Spleen (tissue), 11 donors: ENCODE measurements around the gene PITPNC1. TPM values are rescaled to one million over a fixed set of nuclear protein-coding genes. Genes with fewer than 3 reads are reported as not detected.

ENCODE experiments used
- DNase-seq: peaks from one replicate; pipeline ENCODE4 v3.0.0-alpha.2; 2020
- H3K27ac ChIP-seq, 8 donors: fragments of 200-600 bp; sonication (generic) in 7 of 8; 1 replicate in 4 of 8; 2 replicates in 4 of 8; pipeline versions ENCODE4 v1.5.0 to v1.8.0; 2016 to 2021; ENCODE audit warnings: inconsistent platforms in 4 of 8, mild to moderate bottlenecking in 4 of 8, moderate library complexity in 1 of 8
- H3K27me3 ChIP-seq, 7 donors: fragments of 200-600 bp; sonication (generic) in 6 of 7; replicated peaks in 1 of 7; 1 replicate in 4 of 7; 2 replicates in 3 of 7; pipeline versions ENCODE4 v1.5.0 to v1.8.0; 2016 to 2021; ENCODE audit warnings: inconsistent platforms in 3 of 7, mild to moderate bottlenecking in 1 of 7
- H3K36me3 ChIP-seq, 6 donors: fragments of 200-600 bp; sonication (generic) in 5 of 6; 1 replicate in 4 of 6; 2 replicates in 2 of 6; pipeline versions ENCODE4 v1.5.0 to v1.8.0; 2016 to 2021; ENCODE audit warnings: inconsistent platforms in 2 of 6
- H3K4me1 ChIP-seq, 6 donors: fragments of 200-600 bp; sonication (generic) in 5 of 6; 1 replicate in 3 of 6; 2 replicates in 3 of 6; pipeline versions ENCODE4 v1.5.0 to v1.8.0; 2016 to 2021; ENCODE audit warnings: inconsistent platforms in 3 of 6
- H3K4me3 ChIP-seq, 8 donors: fragments of 200-600 bp; sonication (generic) in 7 of 8; 1 replicate in 4 of 8; 2 replicates in 4 of 8; pipeline versions ENCODE4 v1.5.0 to v1.8.0; 2016 to 2021; ENCODE audit warnings: inconsistent platforms in 4 of 8, mild to moderate bottlenecking in 4 of 8, moderate library complexity in 2 of 8
- H3K9me3 ChIP-seq, 8 donors: fragments of 200-600 bp; sonication (generic) in 7 of 8; 1 replicate in 4 of 8; 2 replicates in 4 of 8; pipeline versions ENCODE4 v1.5.0 to v1.8.0; 2016 to 2021; ENCODE audit warnings: inconsistent platforms in 4 of 8
- CTCF ChIP-seq, 11 experiments: fragments of 200-600 bp in 7 of 11; fragments of 450-650 bp in 4 of 11; sonication (generic) in 4 of 11; IDR thresholded peaks in 8 of 11; conservative IDR thresholded peaks in 3 of 11; 1 replicate in 7 of 11; 2 replicates in 4 of 11; pipeline versions ENCODE4 v1.4.0 to v1.8.0; 2016 to 2021; ENCODE audit warnings: antibody characterized with exemption in 11 of 11, inconsistent platforms in 4 of 11, mild to moderate bottlenecking in 1 of 11
- POLR2A ChIP-seq, 3 donors: fragments of 450-650 bp; IDR thresholded peaks; one replicate each; pipeline ENCODE4 v1.5.1; 2017; ENCODE audit warnings: antibody characterized with exemption in 3 of 3, mild to moderate bottlenecking in 1 of 3
- POLR2AphosphoS5 ChIP-seq, 3 donors: sonication (generic); formaldehyde crosslinking; IDR thresholded peaks; one replicate each; pipeline ENCODE4 v1.5.1; 2017; ENCODE audit warnings: antibody characterized with exemption in 3 of 3
- WGBS, 5 donors: extraction: QIAGEN DNeasy Blood & Tissue Kit in 3 of 5; methylation state at CpG; one replicate each; pipeline versions ENCODE4 v1.1.5 to v1.1.7; 2013 to 2018; 5-methylcytosine and 5-hydroxymethylcytosine counted together
- intact Hi-C: fragments of 100-400 bp; cut with DNase I; formaldehyde crosslinking; loops from one replicate; pipeline ENCODE4 v1.15.0; 2023; ENCODE audit warnings: low total_unique reads
- polyA plus RNA-seq, 3 donors: library from polyadenylated mRNA; stranded (reverse); fragments of 200-250 nt; gene quantifications; one replicate each; pipeline ENCODE4 v1.2.1, GENCODE V29; 2013
- total RNA-seq, 7 donors: library from RNA; depleted of rRNA in 3 of 7; stranded (reverse); fragments of >200 nt in 3 of 7; fragmentation: NEBNext Ultra II Directional in 4 of 7; extraction: Animal tissue kit (Norgen Biotek cat#: 25700) in 4 of 7; gene quantifications; one replicate each; pipeline versions ENCODE4 v1.1.0 to v1.2.1, GENCODE V29; 2016 to 2021
- donor health status: healthy with polysubstance abuse.
- donor health status: DM: no; HTN: no; CAD: no; lungs with moderate emphysema.
- donor health status: DM: no; HTN: no; CAD: no.
- donor health status: Bipolar disorder and iron deficiency.
- donor health status: healthy.
- donor health status: DM: no; HTN: no; CAD: no.
- donor health status: DM: yes; HTN: yes; CAD: no.

PITPNC1 gene
- total and polyA plus RNA-seq, 10 donors = 5.8 to 33.8 (median 18.8) TPM

- no peak for DNase-seq
- Histone ChIP-seq H3K4me3 (peak overlapping the region in 1 of 8 donors; percentile 9), H3K36me3 (no peaks in the 10 kb centered on the region), H3K27me3 (no peaks in the 10 kb centered on the region), H3K27ac (peak overlapping the region in 7 of 8 donors; percentile 19 to 77 (median 69)), H3K9me3 (peaks cover 0 to 17% (median 8%) of the 10 kb centered on the region in 8 donors), H3K4me1 (peaks cover 0 to 29% (median 8%) of the 10 kb centered on the region in 6 donors)
- 66 to 77% (median 77%) methylated on average over 10 of the region's 10 CpGs for WGBS, 5 donors
- TF ChIP-seq CTCF (IDR thresholded peaks at IDR 0.05 in 8 of 11, conservative IDR thresholded peaks at IDR 0.05 in 3 of 11) = no peak
- no peak for TF ChIP-seq POLR2A (IDR thresholded peaks at IDR 0.05)
- TF ChIP-seq POLR2AphosphoS5 (IDR thresholded peaks at IDR 0.05) = peak in 1 of 3 donors; percentile 45
- intact Hi-C loops = no loop called here
These were observed 132.6 kb downstream of the PITPNC1 start for GRCh38 chr17:67509390-67510287.

GRCh38 chr17:67511012-67511411, 133.9 kb downstream of the PITPNC1 start:
- Histone ChIP-seq H3K4me1 (peaks cover under 1 to 42% (median 20%) of the 10 kb centered on the region in 6 donors), H3K9me3 (peaks cover 0 to 17% (median 8%) of the 10 kb centered on the region in 8 donors), H3K4me3 (no peak overlapping the region), H3K36me3 (no peaks in the 10 kb centered on the region), H3K27me3 (no peaks in the 10 kb centered on the region), H3K27ac (no peak overlapping the region)
- intact Hi-C loops = no loop called here
- DNase-seq = no peak
- TF ChIP-seq CTCF (IDR thresholded peaks at IDR 0.05 in 8 of 11, conservative IDR thresholded peaks at IDR 0.05 in 3 of 11) (no peak), POLR2AphosphoS5 (IDR thresholded peaks at IDR 0.05) (no peak), POLR2A (IDR thresholded peaks at IDR 0.05) (no peak)
- 90 to 99% (median 94%) methylated on average over 3 of the region's 3 CpGs for WGBS, 5 donors

- WGBS, 5 donors = 95 to 100% (median 97%) methylated on average over 2 of the region's 2 CpGs
- TF ChIP-seq CTCF (IDR thresholded peaks at IDR 0.05 in 8 of 11, conservative IDR thresholded peaks at IDR 0.05 in 3 of 11) (no peak), POLR2A (IDR thresholded peaks at IDR 0.05) (no peak), POLR2AphosphoS5 (IDR thresholded peaks at IDR 0.05) (no peak)
- no peak overlapping the region for H3K4me3 ChIP-seq
- H3K27ac ChIP-seq = no peak overlapping the region
- intact Hi-C loops = no loop called here
- H3K9me3 ChIP-seq = peaks cover 0 to 17% (median 8%) of the 10 kb centered on the region in 8 donors
- DNase-seq = no peak
- H3K4me1 ChIP-seq = peaks cover 4 to 48% (median 23%) of the 10 kb centered on the region in 6 donors
- H3K27me3 ChIP-seq = no peaks in the 10 kb centered on the region
- no peaks in the 10 kb centered on the region for H3K36me3 ChIP-seq
These were observed 134.7 kb downstream of the PITPNC1 start for GRCh38 chr17:67511804-67512203.

- peaks cover 0 to 6% (median 0%) of the 10 kb centered on the region in 8 donors for H3K9me3 ChIP-seq
- no peaks in the 10 kb centered on the region for H3K27me3 ChIP-seq
- no peak overlapping the region for H3K4me3 ChIP-seq
- no peaks in the 10 kb centered on the region for H3K36me3 ChIP-seq
- TF ChIP-seq POLR2A (IDR thresholded peaks at IDR 0.05) (no peak), CTCF (IDR thresholded peaks at IDR 0.05 in 8 of 11, conservative IDR thresholded peaks at IDR 0.05 in 3 of 11) (no peak)
- H3K27ac ChIP-seq = peak overlapping the region in 1 of 8 donors; percentile 34
- H3K4me1 ChIP-seq = peaks cover 11 to 58% (median 28%) of the 10 kb centered on the region in 6 donors
- 45 to 60% (median 55%) methylated on average over 4 of the region's 4 CpGs for WGBS, 5 donors
- intact Hi-C loops = no loop called here
- DNase-seq = no peak
These were observed 137.9 kb downstream of the PITPNC1 start for GRCh38 chr17:67514998-67515397.
